Activated naive CD8-positive, alpha-beta T cell treated with anti-CD3 and anti-CD28 coated beads, Interleukin-2, amount 10 ng/mL, durations not matched to agents 7 days and 5 days (primary cell): ENCODE results near the gene RMRP. TPM values are rescaled to one million over a fixed set of nuclear protein-coding genes. Genes with fewer than 3 reads are reported as not detected.

Experiments used
- ATAC-seq: fragments of 150-1000 bp; cut with Tn5 transposase; one replicate; pipeline ENCODE4 v1.10.0; 2021; ENCODE audit warnings: low read depth, moderate library complexity
- POLR2A ChIA-PET: fragments of 350-600 bp; sonication (Branson Sonifier 250); formaldehyde crosslinking; loops from one replicate; lab custom pipeline; 2021; ENCODE audit warnings: antibody characterized with exemption; lab: Charles Lee
- DNase-seq: peaks from one replicate; pipeline ENCODE4 v3.0.0; 2021
- H3K27ac Mint-ChIP-seq: one replicate; pipeline ENCODE4 v1.8.0; 2022; ENCODE audit warnings: mild to moderate bottlenecking, mixed read lengths
- H3K27me3 Mint-ChIP-seq: one replicate; pipeline ENCODE4 v1.8.0; 2022; ENCODE audit warnings: mild to moderate bottlenecking, moderate library complexity, mixed read lengths
- H3K36me3 Mint-ChIP-seq: one replicate; pipeline ENCODE4 v1.8.0; 2021; ENCODE audit warnings: mild to moderate bottlenecking, mixed read lengths
- H3K4me1 Mint-ChIP-seq: one replicate; pipeline ENCODE4 v1.8.0; 2021; ENCODE audit warnings: mixed read lengths
- H3K4me3 Mint-ChIP-seq: one replicate; pipeline ENCODE4 v1.8.0; 2022; ENCODE audit warnings: mild to moderate bottlenecking, moderate library complexity, mixed read lengths
- H3K9me3 Mint-ChIP-seq: one replicate; pipeline ENCODE4 v1.8.0; 2021; ENCODE audit warnings: mixed read lengths
- total RNA-seq, 2 experiments: library from RNA; stranded (reverse); gene quantifications; one replicate each; pipeline ENCODE4 v1.2.3, GENCODE V29; 2021

RMRP gene
- total RNA-seq, 2 experiments from 2014 or later = 10,447 to 10,452 TPM

DNA sequence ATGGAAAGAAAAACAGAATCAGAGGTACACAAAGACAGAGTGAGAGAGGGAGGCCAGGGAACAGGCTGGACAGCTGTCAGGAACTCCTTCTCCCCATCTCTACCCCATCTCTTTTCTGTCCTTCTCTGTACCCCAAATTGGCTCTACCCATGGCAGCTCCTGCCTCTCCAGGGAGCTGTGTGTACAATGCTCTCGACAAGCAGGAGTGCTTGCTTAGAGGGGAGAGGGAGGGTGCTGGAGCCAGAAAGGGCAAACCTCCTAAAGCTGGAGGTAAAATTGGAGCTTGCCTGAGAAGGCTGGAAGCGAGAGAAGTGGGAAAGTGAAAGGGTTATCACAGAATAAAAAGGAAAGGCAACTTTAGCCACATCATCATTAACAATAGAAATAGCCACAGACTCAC, 25.5 kb upstream of the RMRP start:
- H3K9me3 Mint-ChIP-seq = no peaks in the 10 kb centered on the region
- ATAC-seq = no peak
- no peak overlapping the region for H3K27ac Mint-ChIP-seq

DNA sequence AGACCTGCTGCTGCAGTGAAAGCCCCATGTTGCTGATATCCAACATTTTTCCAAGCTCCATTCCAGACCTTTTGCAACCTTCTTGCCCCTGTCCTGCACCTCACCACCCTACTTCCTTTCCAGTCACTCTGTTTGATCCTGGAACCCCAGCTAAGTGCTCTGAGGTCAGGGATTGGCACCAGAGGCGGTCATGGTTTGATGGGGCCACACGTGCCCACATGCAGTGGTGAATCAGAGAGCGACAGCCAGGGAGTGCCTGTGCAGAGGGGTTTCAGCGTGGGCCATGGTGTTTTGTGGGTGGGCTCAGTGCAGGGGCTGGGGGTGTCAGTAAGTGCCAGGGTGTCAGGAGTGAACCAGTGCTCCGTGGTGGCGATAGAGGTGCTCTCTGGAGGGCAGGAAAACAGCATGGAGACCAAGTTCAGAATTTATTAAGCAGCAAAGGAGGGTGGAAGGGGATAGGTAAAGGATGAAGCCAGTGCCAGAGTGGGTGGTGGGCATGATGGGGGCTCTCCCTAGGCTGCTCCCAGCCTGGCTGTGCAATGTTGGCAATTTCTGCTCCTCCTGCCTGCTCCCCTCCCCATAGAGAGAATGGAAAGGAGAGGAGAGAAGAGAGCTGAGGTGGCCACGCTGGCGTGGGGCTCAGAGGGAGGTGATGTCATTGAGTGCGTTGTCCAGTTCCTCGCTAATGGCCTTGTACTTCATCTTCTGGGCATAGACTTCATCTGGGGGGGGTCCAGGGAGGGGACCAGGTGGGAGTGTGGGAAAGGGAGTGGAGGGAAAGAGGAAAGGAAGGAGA, 24.9 kb upstream of the RMRP start:
- POLR2A ChIA-PET = interaction anchor here (0.7 kb wide), 1 partner anchor 17 kb away, joined by 3 read pairs; the partner anchor contains the start of gene ARHGEF39
- ATAC-seq = no peak
- no peaks in the 10 kb centered on the region for H3K36me3 Mint-ChIP-seq

More for the DNA sequence above, 25.5 kb upstream of the RMRP start:
- H3K4me3 Mint-ChIP-seq = no peak overlapping the region
- H3K4me1 Mint-ChIP-seq = peaks cover 2% of the 10 kb centered on the region
- H3K36me3 Mint-ChIP-seq = no peaks in the 10 kb centered on the region
- DNase-seq = no peak
- H3K27me3 Mint-ChIP-seq = no peaks in the 10 kb centered on the region
- POLR2A ChIA-PET = interaction anchor here (0.7 kb wide), 1 partner anchor 18 kb away, joined by 3 read pairs; the partner anchor contains the start of gene ARHGEF39

DNA sequence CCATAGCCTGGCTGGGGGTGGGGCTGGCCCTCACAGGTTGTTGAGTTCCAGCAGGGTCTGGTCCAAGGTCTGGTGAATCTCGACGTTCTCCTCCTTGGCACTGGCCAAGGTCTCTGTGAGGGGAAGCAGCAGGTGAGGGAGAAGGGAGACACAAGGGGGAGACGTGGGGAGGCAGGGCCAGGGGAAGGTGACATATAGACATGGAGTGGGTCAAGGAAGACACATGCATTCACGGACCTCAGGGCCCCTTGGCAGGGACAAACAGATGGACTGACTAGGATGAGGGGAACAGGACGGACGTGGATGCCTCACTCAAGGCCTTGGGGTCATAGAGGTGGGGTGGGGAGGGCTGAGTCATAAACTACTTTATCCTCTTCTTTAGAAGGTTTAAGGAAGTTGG, 24.2 kb upstream of the RMRP start:
- no peak for DNase-seq
- no peak for ATAC-seq
- Mint-ChIP-seq H3K36me3 (no peaks in the 10 kb centered on the region), H3K27ac (no peak overlapping the region), H3K4me1 (peaks cover 2% of the 10 kb centered on the region), H3K9me3 (no peaks in the 10 kb centered on the region), H3K27me3 (peaks cover 6% of the 10 kb centered on the region), H3K4me3 (no peak overlapping the region)
- POLR2A ChIA-PET = no interaction called here

More for the DNA sequence above, 24.9 kb upstream of the RMRP start:
- Mint-ChIP-seq H3K27ac (no peak overlapping the region), H3K9me3 (no peaks in the 10 kb centered on the region), H3K4me1 (peaks cover 2% of the 10 kb centered on the region), H3K4me3 (no peak overlapping the region), H3K27me3 (peaks cover 2% of the 10 kb centered on the region)
- no peak for DNase-seq

DNA sequence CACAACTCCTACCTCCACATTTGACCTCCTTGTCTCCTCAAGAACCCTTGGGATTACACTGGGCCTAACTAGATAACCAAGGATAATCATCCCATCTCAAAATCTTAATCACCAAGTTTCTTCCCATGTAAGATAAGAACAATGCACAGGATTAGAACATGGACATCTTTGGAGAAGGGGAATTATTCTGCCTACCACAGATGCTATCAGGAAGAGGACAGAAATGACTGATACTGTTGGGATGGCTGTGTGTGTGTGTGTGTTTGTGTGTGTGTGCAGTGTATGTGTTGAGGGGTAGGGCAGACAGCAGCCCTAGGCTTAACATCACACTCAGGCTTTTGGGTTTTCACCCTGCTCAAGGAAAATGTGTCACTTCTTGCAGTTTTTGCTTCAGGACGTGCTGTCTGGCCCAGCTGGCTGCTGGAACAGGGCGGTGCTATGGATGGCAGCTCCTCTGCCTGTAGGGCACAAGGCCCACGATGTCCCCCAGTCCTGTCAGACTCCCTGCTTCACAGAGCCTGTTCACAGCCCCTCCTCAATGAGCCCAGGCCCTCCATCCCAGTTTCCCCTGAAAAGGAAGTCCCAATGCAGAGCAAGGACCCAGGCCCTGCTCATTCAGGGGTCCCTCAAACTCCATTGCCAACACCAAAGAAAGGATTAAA, 23.7 kb upstream of the RMRP start:
- no peak for ATAC-seq
- Mint-ChIP-seq H3K4me3 (no peak overlapping the region), H3K9me3 (no peaks in the 10 kb centered on the region), H3K36me3 (no peaks in the 10 kb centered on the region), H3K27me3 (peaks cover 6% of the 10 kb centered on the region), H3K4me1 (peaks cover 5% of the 10 kb centered on the region), H3K27ac (no peak overlapping the region)
- DNase-seq = no peak
- POLR2A ChIA-PET = no interaction called here

DNA sequence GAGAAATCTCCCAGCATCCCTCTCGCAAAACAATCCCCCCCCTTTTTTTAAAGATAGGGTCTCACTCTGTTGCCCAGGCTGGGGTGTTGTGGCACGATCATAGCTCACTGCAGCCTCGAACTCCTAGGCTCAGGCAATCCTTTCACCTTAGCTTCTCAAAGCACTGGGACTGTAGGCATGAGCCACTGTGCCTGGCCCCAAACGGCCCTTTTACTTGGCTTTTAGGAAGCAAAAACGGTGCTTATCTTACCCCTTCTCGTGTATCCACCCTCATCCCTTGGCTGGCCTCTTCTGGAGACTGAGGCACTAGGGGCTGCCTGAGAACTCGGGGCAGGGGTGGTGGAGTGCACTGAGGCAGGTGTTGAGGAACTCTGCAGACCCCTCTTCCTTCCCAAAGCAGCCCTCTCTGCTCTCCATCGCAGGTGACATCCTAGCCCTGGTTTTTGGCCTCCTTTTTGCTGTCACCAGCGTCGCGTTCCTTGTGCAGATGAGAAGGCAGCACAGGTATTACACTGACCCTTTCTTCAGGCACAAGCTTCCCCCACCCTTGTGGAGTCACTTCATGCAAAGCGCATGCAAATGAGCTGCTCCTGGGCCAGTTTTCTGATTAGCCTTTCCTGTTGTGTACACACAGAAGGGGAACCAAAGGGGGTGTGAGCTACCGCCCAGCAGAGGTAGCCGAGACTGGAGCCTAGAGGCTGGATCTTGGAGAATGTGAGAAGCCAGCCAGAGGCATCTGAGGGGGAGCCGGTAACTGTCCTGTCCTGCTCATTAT, 22.7 kb upstream of the RMRP start:
- Mint-ChIP-seq H3K4me1 (peaks cover 8% of the 10 kb centered on the region), H3K27ac (no peak overlapping the region), H3K9me3 (no peaks in the 10 kb centered on the region), H3K36me3 (no peaks in the 10 kb centered on the region), H3K27me3 (peaks cover 8% of the 10 kb centered on the region), H3K4me3 (no peak overlapping the region)
- POLR2A ChIA-PET = interaction anchor here (1.4 kb wide), 1 partner anchor 52 kb away, joined by 4 read pairs; the partner anchor contains the start of genes CREB3 and TLN1
- DNase-seq (no peak), ATAC-seq (no peak)

DNA sequence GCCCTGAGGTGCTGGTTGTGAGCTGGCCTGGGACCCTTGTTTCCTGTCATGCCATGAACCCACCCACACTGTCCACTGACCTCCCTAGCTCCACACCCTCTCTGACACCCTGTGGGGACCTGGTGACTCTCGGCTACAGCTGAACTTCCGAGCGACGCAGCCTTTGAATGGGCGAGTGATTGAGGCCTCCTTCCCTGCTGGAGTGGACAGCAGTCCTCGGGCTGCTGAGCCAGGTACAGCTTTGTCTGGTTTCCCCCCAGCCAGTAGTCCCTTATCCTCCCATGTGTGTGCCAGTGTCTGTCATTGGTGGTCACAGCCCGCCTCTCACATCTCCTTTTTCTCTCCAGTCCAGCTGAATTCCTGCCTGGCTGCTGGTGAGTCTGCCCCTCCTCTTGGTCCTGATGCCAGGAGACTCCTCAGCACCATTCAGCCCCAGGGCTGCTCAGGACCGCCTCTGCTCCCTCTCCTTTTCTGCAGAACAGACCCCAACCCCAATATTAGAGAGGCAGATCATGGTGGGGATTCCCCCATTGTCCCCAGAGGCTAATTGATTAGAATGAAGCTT, 22.0 kb upstream of the RMRP start:
- POLR2A ChIA-PET = interaction anchor here (1.4 kb wide), 1 partner anchor 52 kb away, joined by 4 read pairs; the partner anchor contains the start of genes CREB3 and TLN1
- Mint-ChIP-seq H3K4me3 (no peak overlapping the region), H3K9me3 (no peaks in the 10 kb centered on the region), H3K27ac (no peak overlapping the region), H3K36me3 (no peaks in the 10 kb centered on the region), H3K27me3 (peaks cover 12% of the 10 kb centered on the region), H3K4me1 (peaks cover 8% of the 10 kb centered on the region)
- DNase-seq = no peak
- no peak for ATAC-seq

DNA sequence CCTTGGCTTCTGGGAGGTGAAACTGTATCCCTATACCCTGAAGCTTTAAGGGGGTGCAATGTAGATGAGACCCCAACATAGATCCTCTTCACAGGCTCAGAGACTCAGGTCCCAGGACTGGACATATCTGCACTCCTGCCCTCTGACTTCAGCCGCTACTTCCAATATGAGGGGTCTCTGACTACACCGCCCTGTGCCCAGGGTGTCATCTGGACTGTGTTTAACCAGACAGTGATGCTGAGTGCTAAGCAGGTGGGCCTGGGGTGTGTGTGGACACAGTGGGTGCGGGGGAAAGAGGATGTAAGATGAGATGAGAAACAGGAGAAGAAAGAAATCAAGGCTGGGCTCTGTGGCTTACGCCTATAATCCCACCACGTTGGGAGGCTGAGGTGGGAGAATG, 21.3 kb upstream of the RMRP start:
- no peaks in the 10 kb centered on the region for H3K9me3 Mint-ChIP-seq
- peaks cover 20% of the 10 kb centered on the region for H3K27me3 Mint-ChIP-seq
- no peaks in the 10 kb centered on the region for H3K36me3 Mint-ChIP-seq
- ATAC-seq = no peak
- no peak overlapping the region for H3K27ac Mint-ChIP-seq
- H3K4me1 Mint-ChIP-seq = peaks cover 12% of the 10 kb centered on the region
- H3K4me3 Mint-ChIP-seq = no peak overlapping the region
- POLR2A ChIA-PET = interaction anchor here (1.4 kb wide), 1 partner anchor 53 kb away, joined by 4 read pairs; the partner anchor contains the start of genes CREB3 and TLN1
- DNase-seq = no peak

DNA sequence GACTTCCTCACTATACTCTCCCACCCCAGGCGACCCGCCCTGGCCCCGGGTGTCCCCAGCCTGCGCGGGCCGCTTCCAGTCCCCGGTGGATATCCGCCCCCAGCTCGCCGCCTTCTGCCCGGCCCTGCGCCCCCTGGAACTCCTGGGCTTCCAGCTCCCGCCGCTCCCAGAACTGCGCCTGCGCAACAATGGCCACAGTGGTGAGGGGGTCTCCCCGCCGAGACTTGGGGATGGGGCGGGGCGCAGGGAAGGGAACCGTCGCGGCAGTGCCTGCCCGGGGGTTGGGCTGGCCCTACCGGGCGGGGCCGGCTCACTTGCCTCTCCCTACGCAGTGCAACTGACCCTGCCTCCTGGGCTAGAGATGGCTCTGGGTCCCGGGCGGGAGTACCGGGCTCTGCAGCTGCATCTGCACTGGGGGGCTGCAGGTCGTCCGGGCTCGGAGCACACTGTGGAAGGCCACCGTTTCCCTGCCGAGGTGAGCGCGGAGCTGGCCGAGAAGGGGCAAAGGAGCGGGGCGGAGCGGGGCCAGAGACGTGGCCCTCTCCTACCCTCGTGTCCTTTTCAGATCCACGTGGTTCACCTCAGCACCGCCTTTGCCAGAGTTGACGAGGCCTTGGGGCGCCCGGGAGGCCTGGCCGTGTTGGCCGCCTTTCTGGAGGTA, 18.0 kb upstream of the RMRP start:
- H3K4me1 Mint-ChIP-seq = peaks cover 10% of the 10 kb centered on the region
- H3K4me3 Mint-ChIP-seq = peak overlapping the region; percentile 76
- POLR2A ChIA-PET = interaction anchor here (0.7 to 2.6 kb wide), 9 partner anchors 11 to 72 kb away, joined by 3 to 18 read pairs (median 3); partner anchors contain the start of genes ARHGEF39, CCDC107, RMRP and TPM2
- H3K27me3 Mint-ChIP-seq = peaks cover 30% of the 10 kb centered on the region
- no peaks in the 10 kb centered on the region for H3K36me3 Mint-ChIP-seq
- peak; percentile 64 for DNase-seq
- no peaks in the 10 kb centered on the region for H3K9me3 Mint-ChIP-seq
- no peak overlapping the region for H3K27ac Mint-ChIP-seq
- peak; percentile 73 for ATAC-seq

DNA sequence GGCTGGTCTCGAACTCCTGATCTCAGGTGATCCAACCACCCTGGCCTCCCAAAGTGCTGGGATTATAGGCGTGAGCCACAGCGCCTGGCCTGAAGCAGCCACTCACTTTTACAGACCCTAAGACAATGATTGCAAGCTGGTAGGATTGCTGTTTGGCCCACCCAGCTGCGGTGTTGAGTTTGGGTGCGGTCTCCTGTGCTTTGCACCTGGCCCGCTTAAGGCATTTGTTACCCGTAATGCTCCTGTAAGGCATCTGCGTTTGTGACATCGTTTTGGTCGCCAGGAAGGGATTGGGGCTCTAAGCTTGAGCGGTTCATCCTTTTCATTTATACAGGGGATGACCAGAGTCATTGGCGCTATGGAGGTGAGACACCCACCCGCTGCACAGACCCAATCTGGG, 17.4 kb upstream of the RMRP start:
- no peaks in the 10 kb centered on the region for H3K9me3 Mint-ChIP-seq
- no peaks in the 10 kb centered on the region for H3K36me3 Mint-ChIP-seq
- peaks cover 30% of the 10 kb centered on the region for H3K27me3 Mint-ChIP-seq
- ATAC-seq (no peak), DNase-seq (no peak)
- POLR2A ChIA-PET = interaction anchor here (0.7 to 2.6 kb wide), 10 partner anchors 10 to 71 kb away, joined by 3 to 18 read pairs (median 4); partner anchors contain the start of genes ARHGEF39, CCDC107, RMRP and TPM2
- H3K4me1 Mint-ChIP-seq = peaks cover 10% of the 10 kb centered on the region
- peak overlapping the region; percentile 76 for H3K4me3 Mint-ChIP-seq
- peak overlapping the region; percentile 25 for H3K27ac Mint-ChIP-seq

DNA sequence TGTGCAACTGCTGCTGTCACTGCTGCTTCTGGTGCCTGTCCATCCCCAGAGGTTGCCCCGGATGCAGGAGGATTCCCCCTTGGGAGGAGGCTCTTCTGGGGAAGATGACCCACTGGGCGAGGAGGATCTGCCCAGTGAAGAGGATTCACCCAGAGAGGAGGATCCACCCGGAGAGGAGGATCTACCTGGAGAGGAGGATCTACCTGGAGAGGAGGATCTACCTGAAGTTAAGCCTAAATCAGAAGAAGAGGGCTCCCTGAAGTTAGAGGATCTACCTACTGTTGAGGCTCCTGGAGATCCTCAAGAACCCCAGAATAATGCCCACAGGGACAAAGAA, 16.2 kb upstream of the RMRP start:
- Mint-ChIP-seq H3K27ac (no peak overlapping the region), H3K4me3 (no peak overlapping the region), H3K27me3 (peaks cover 30% of the 10 kb centered on the region), H3K9me3 (peaks cover 1% of the 10 kb centered on the region), H3K36me3 (no peaks in the 10 kb centered on the region), H3K4me1 (peaks cover 10% of the 10 kb centered on the region)
- POLR2A ChIA-PET = interaction anchor here (1.1 kb wide), 1 partner anchor 9 kb away, joined by 3 read pairs; the partner anchor contains the start of gene ARHGEF39
- no peak for ATAC-seq
- no peak for DNase-seq

DNA sequence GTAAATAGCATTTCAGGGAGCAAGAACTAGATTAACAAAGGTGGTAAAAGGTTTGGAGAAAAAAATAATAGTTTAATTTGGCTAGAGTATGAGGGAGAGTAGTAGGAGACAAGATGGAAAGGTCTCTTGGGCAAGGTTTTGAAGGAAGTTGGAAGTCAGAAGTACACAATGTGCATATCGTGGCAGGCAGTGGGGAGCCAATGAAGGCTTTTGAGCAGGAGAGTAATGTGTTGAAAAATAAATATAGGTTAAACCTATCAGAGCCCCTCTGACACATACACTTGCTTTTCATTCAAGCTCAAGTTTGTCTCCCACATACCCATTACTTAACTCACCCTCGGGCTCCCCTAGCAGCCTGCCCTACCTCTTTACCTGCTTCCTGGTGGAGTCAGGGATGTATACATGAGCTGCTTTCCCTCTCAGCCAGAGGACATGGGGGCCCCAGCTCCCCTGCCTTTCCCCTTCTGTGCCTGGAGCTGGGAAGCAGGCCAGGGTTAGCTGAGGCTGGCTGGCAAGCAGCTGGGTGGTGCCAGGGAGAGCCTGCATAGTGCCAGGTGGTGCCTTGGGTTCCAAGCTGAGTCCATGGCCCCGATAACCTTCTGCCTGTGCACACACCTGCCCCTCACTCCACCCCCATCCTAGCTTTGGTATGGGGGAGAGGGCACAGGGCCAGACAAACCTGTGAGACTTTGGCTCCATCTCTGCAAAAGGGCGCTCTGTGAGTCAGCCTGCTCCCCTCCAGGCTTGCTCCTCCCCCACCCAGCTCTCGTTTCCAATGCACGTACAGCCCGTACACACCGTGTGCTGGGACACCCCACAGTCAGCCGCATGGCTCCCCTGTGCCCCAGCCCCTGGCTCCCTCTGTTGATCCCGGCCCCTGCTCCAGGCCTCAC, 15.6 kb upstream of the RMRP start, which contains the start of gene CA9:
CA9 (plus strand) TSS at position 797 of the 893 bp plus-strand sequence; CDS start at position 829, 32 bp downstream.
- POLR2A ChIA-PET = interaction anchor here (1.1 kb wide), 1 partner anchor 9 kb away, joined by 3 read pairs; the partner anchor contains the start of gene ARHGEF39
- peaks cover 10% of the 10 kb centered on the region for H3K4me1 Mint-ChIP-seq
- H3K36me3 Mint-ChIP-seq = no peaks in the 10 kb centered on the region
- peak within 1 kb of the TSS; percentile 53 for H3K4me3 Mint-ChIP-seq
- peak within 1 kb of the TSS; percentile 62 for H3K27ac Mint-ChIP-seq
- no peak for ATAC-seq
- H3K27me3 Mint-ChIP-seq = peaks cover 30% of the 10 kb centered on the region
- DNase-seq = no peak
- peaks cover 1% of the 10 kb centered on the region for H3K9me3 Mint-ChIP-seq
